HG03342 (cell line): Measurements from ENCODE around the gene STAT6.
A peak's percentile ranks its signal among the peaks of the same experiment; 100 is the strongest.
"Not testable (repeated sequence)": the region's sequence is repeated elsewhere in the genome, so short reads cannot be mapped to it uniquely, and the experiment has no call there.

Experiments used
- ATAC-seq: cut with Tn5 transposase; IDR thresholded peaks from one replicate; pipeline ENCODE4 v1.9.1; 2021; ENCODE audit warnings: mild to moderate bottlenecking, moderate library complexity; ENCODE audit not compliant: unreplicated experiment

Gene STAT6

GRCh38 chr12:57127726-57128518, 16.8 kb upstream of the STAT6 start, which contains the start of gene LRP1:
Gene LRP1 (plus strand): TSS chr12:57128483. CDS start chr12:57128965, 482 bp downstream.
- no peak for ATAC-seq

- ATAC-seq: no peak
These were observed 16.1 kb upstream of the STAT6 start for GRCh38 chr12:57127101-57127725.

GRCh38 chr12:57126561-57126960, 15.4 kb upstream of the STAT6 start:
- no peak for ATAC-seq

- ATAC-seq: no peak
These were observed 14.9 kb upstream of the STAT6 start for GRCh38 chr12:57126061-57126460.

- ATAC-seq: no peak
These were observed 13.2 kb upstream of the STAT6 start for GRCh38 chr12:57124261-57124877.

- ATAC-seq: no peak
These were observed 12.7 kb upstream of the STAT6 start for GRCh38 chr12:57123813-57124212.

- ATAC-seq: not testable (repeated sequence)
These were observed 9.6 kb upstream of the STAT6 start for GRCh38 chr12:57120718-57121117.

GRCh38 chr12:57119294-57120085, 8.3 kb upstream of the STAT6 start:
- ATAC-seq: no peak

GRCh38 chr12:57118711-57119271, 7.6 kb upstream of the STAT6 start:
- no peak for ATAC-seq

GRCh38 chr12:57116580-57117281, 5.6 kb upstream of the STAT6 start:
- ATAC-seq: no peak

GRCh38 chr12:57112492-57113294, 1.5 kb upstream of the STAT6 start:
- ATAC-seq: no peak

- ATAC-seq: peak; percentile 50
These were observed 795 bp downstream of the STAT6 start for GRCh38 chr12:57110104-57111030.

- no peak for ATAC-seq
These were observed 1.7 kb downstream of the STAT6 start for GRCh38 chr12:57109207-57110103.

GRCh38 chr12:57107456-57108155, 3.6 kb downstream of the STAT6 start:
- ATAC-seq: no peak

- ATAC-seq: no peak
These were observed 5.0 kb downstream of the STAT6 start for GRCh38 chr12:57106021-57106708.
